NCI-H510A (cell line): ENCODE results near the gene BATF3.
"Not testable (repeated sequence)": the region's sequence is repeated elsewhere in the genome, so short reads cannot be mapped to it uniquely, and the experiment has no call there.

ENCODE experiments used
- DNase-seq: peaks from one replicate; lab custom pipeline; 2025; lab: John Stamatoyannopoulos, UW

BATF3 gene

DNA sequence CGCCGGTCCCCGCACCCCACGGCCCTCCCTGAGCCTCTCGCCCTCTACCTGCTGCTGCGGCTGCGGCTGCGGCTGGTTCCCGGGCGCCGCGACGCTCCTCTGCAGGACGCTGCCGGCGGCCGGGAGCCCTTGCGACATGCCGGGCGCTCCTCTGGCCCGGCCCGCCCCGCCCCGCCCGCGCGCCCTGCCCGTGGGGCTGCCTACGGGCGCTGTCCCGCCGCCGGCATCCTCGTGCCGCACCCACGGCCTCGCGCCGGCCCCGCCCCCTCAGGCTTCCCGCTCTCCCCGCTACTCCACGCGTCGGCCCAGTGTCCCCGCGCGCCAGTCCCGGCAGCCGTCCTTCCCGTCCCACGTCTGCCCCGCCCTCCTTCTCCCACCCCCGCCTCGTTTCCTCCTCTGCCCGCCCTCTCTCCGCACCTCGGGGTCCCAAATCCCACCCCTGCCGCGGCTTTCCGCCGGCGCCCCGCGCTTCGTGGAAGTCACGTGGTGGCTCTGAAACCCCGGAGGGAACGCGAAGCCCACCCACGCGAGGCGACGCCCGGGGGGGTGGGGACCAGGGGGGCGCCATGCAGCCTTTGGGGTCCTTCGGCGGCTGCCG lies at the start of gene BATF3:
BATF3 (minus strand) TSS at position 216 of the 598 bp plus-strand sequence; CDS start at position 138, 78 bp downstream.
- DNase-seq, result no peak

- DNase-seq, result no peak
Observed at GRCh38 chr1:212746546-212746945, 46.9 kb upstream of the BATF3 start.

DNA sequence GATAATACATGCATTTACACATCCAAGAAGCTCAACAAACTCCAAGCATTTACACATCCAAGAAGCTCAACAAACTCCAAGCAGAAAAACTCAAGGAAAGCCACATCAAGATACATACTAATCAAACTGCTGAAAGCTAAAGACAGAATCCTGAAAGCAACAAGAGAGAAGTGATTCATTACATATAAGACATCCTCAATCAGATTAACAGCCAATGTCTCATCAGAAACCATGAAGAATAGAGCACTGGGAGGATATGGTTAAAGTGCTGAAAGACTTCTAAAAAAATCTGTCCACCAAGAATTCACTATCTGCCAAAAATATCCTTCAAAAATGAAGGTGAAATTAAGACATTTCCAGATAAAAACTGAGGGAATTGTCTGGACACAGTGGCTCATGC lies 45.7 kb upstream of the BATF3 start:
- DNase-seq, result no peak

DNA sequence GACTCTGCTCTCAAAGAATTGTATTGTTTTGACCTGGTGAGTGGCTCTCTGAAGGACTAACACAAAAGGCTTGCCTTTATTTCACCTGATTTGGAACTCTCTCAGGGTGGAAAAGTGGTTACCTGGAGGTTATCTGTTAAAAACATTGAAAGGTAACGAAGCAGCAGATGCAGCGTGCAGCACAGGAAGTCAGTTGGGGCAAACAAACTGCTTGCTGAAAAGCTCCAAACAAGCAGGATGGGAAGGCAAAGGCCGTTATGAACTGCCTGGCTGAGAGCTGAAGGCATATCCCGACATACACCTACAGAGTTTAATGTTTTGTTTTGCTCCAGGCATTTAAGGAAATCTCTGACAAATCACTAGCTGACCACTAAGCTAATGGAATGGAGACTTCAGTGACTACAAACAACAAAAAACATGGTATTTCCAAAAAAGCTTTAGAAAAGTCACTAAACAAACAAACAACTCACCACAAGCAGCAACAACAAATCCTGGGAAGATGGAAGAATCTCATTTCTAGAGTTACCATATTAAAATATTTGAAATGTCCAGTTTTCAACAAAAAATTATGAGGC lies 44.3 kb upstream of the BATF3 start:
- no peak for DNase-seq

GRCh38 chr1:212738330-212738729 lies 38.7 kb upstream of the BATF3 start:
- DNase-seq, result no peak

DNA sequence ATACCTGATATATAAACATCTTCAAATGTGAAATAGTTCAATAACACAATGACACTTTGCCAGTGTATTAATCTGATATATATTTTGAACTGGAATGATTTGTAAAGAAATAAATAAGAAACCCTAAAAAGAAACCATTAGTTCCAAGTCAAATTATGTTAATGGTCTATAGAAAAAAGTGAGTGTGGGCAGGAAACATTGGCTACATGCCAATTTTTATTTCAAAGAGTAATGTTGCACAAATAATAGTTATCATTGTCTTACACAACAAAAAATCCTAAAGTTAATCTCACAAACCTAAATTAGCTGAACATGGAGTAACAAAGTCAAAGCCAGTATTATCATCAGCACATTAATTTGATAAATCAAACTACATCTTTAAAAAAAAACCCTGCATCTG lies 37.9 kb upstream of the BATF3 start:
- no peak for DNase-seq

DNA sequence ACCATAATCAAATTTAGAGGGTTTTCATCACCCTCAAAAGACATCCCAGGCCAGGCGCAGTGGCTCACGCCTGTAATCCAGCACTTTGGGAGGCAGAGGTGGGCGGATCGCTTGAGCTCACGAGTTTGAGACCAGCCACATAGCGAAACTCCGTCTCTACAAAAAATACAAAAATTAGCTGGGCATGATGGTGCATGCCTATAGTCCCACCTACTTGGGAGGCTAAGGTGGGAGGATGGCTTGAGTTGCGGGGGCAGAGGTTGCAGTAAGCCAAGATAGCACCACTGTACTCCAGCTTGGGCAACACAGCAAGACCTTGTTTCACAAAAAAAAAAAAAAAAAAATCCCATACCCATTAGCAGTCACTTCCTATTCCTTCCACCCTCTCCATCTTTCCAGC lies 33.5 kb upstream of the BATF3 start:
- DNase-seq, result no peak

GRCh38 chr1:212731630-212732029 lies 32.0 kb upstream of the BATF3 start:
- DNase-seq, result no peak

GRCh38 chr1:212728606-212729005 lies 29.0 kb upstream of the BATF3 start:
- DNase-seq, result no peak

DNA sequence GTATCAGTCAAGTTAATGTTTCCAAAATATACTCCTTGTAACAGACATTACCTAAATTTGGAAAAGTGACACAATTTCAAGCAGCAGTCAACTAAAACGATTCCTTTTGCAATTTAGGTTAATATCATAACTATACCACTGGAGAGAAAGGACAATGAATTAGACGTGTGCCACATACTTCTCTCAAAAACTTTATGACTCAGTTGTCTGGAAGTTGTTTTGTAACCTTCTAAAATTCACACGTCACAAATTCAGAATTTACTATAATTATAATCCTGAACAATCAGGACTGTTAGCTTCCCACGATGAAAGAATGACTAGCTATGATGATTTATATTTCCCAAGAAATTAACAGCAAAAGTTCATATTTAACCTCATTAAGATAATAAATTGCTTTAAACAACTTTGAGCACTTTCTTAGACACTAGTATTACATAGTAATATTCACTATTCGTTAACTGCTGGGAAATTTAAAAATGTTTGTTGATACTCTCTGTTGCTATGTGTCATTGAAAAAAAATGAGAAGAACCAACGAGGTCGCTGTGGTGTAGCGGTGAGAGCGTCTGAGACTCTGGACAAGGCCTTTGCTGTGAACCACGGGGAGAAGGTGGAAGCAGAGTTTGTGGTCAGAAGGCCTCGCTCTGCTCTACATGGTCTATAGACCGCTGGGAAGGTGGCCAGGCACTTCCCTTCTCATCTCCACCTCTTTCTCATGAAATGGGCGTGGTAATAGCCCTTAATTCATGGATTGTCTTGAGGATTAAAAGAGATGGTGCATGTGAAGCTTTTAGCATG lies 27.9 kb upstream of the BATF3 start:
- DNase-seq, result no peak

DNA sequence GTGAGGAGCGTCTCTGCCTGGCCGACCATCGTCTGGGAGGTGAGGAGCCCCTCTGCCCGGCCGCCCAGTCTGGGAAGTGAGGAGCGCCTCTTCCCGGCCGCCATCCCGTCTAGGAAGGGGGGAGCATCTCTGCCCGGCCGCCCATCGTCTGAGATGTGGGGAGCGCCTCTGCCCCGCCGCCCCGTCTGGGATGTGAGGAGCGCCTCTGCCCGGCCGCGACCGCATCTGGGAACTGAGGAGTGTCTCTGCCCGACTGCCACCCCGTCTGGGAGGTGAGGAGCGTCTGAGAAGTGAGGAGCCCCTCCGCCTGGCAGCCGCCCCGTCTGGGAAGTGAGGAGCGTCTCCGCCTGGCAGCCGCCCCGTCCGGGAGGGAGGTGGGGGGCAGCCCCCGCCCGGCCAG lies 25.0 kb upstream of the BATF3 start:
- not testable (repeated sequence) for DNase-seq

DNA sequence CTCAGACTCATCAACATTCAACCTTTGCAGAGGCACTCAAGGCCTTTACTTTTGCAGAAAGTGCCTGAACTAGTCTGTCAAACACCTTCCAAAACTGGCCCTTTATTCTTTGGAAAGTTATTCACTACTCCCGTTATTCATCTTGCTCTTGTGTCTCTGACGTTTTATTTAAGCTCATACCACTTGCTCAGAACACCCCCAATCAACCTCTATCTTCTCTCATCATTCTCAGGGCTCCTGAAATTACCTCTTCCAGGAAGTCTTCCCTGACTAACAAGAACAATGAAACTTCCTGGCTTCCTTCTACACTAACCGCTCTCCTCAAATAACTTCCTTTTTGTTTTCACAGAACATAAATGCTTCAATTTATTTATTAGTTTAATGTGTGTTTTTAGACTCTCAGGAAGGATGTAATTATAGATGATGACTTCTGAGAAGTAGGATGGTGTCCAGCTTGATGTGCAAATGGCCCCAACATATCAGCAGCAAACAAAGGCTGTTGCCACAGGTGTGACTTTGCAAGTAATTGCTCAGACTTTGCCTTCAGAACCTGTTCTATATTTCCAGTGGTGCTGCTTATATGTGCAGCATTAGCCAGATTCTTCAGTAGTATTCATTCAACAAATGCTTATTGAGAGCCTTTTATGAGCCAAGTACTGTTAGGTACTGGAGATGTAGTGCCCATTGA lies 22.8 kb upstream of the BATF3 start:
- DNase-seq, result no peak

- no peak for DNase-seq
Observed at GRCh38 chr1:212721388-212722247, 22.0 kb upstream of the BATF3 start.

DNA sequence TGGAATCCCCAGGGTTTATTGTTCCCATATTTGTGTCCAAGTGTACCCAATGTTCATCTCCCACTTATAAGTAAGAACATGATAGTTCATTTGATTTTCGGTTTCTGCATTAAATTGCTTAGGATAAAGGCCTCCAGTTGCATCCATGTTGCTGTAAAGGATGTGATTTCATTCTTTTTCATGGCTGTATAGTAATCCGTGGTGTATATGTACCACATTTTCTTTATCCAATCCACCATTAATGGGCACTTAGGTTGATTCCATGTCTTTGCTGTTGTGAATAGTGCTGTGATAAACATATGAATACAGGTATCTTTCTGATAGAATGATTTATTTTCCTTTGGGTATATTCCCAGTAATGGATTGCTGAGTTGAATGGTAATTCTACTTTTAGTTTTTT lies 20.0 kb upstream of the BATF3 start:
- DNase-seq, result no peak

- DNase-seq, result no peak
Observed at GRCh38 chr1:212718499-212718898, 18.9 kb upstream of the BATF3 start.

DNA sequence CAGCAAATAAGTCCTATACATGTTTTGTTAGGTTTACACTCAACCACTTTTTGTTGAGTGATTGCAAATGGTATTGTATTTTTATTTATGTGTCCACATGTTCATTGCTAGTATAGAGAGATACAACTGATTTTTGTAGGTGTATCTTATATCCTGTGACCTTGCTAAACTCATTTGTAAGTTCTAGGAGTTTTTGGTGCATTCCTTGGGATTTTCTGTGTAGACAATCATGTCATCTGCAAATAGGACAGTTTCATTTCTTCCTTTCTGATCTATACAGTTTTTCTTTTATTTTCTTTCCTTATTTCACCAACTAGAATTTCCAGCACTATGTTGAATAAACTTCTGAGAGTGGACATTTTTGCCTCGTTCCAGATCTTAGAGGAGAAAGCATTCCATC lies 16.5 kb upstream of the BATF3 start:
- DNase-seq, result no peak

- no peak for DNase-seq
Observed at GRCh38 chr1:212713465-212714136, 14.0 kb upstream of the BATF3 start.

DNA sequence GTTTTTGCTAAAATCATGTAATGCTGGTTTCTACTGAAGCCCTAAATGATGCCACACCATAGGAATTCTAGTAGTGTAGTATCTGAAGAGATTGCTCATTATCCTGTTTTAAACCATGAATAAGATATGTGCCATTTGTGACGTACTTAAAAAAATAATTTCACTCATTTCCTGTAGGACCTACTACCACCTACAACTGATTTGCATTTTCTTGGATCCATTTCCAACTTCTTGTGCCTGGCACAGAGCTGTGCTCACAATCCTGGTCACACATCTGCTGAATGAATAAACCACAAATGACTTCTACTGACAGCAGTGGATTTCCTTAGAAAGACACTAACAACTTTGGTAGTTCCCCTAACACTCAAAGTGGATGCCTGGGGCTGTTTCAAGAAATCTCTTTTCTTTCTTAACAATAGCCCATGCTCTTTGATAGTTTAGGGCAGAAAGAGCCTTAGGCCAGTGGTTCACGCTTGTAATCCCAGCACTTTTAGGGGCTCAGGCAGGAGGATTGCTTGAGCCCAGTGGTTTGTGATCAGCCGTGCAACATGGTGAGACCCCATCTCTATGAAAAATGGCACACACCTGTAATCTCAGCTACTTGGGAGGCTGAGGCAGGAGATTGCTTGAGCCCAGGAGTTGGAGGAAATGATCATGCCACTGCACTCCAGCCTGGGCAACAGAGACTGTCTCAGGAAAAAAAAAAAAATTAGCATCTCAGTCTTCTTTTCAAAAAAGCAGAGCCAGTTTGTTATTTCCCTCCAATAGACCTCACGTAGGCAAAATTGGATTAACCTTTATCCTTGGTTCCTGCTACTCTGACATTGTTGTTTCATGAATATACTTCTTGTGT lies 13.0 kb upstream of the BATF3 start:
- no peak for DNase-seq

DNA sequence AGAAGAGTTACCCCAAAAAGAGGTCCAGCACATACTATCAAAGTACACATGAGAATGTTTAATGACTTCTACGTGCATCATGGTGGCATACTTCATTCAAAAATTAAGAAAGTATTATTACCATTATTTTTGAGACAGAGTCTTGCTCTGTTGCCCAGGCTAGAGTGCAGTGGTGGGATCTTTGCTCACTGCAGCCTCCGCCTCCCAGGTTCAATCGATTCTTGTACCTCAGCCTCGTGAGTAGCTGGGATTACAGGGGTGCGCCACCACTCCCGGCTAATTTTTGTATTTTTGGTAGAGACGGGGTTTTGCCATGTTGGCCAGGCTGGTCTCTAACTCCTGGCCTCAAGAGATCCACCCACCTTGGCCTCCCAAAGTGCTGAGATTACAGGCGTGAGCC lies 12.3 kb upstream of the BATF3 start:
- not testable (repeated sequence) for DNase-seq

DNA sequence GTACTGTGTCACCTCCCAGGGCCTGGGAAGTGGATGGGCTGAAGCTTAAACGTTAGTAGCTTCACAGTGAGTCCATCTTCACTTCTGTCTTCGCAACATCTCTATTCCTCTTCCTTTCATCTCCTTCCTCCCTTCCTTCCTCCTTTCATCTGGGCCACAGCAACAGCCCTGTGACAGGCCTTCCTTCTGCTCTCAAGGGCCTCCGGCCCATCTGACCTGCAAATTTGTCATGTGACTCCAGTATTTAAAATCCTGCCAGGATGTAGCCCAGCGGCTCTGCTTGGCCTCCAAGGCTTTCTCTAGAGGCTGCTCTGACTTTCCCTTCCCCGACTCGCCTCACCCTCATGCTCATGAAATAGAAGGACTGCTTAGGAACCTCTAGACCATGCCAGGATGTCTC lies 10.9 kb upstream of the BATF3 start:
- DNase-seq, result no peak
